HT1080 (cell line): ENCODE data around the gene MAP1B. TPM values are rescaled to one million over a fixed set of nuclear protein-coding genes. Genes with fewer than 3 reads are reported as not detected.

Source experiments
- DNase-seq: peaks from one replicate; pipeline ENCODE4 v3.0.0-alpha.2; 2015; ENCODE audit warnings: low read depth
- total RNA-seq: library from RNA; depleted of rRNA; stranded (reverse); fragments of >200 nt; shearing (Covaris generic); gene quantifications from 2 replicates; pipeline ENCODE4 v1.2.3, GENCODE V29; 2014

Gene MAP1B
- total RNA-seq, 1 experiment from 2014 or later, result 75.1 TPM

DNA sequence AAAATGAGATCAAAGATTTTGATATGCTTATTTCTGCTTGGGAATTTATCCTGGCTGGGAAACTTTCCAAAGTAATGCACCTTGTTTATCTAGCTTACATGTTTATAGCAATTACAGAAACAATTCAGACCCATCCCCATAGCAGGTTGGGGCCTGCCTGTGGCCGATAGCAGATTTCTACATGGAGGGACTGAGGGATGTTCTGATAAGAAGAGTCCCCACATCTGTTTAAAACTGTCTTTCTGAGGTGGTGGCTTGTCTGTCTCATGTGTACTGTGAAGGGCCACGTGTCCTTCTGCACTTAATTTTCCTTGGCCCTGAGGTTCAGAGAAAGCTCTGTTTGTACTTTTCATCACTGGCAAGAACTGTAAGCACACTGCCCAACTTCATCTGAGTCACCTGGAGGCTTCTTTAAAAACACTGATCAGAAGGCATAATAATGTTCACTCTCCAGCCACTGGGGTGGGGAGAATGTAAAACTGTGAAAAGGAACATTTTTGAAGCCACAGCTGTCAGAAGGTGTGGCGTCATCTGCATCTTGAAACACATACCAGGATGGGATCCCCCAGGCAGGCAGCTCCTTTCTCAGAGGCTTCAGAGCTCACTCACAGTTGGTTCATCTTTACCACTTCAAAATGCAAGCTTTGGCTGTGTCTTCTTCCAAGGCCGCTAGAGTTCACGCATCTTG lies 80.3 kb downstream of the MAP1B start:
- no peak for DNase-seq

DNA sequence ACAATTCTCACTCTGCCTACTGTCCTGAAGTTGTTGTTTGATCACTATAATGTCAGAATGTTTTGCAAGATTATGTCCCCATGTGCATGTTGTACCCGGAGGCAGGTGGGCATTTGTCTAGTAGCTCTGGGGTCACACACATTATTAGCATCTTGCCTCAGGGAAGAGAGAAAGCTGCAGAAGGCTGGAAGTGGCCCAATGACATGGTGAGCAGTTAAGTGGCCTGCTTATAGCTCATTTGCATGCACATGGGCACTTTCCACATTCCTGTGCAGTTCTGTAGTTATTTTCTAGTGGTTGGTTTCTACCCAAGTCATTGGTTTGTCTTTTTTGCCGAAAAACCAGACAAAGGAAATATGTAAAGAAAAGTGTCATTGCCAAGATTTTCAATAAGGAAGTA lies 80.9 kb downstream of the MAP1B start:
- no peak for DNase-seq

DNA sequence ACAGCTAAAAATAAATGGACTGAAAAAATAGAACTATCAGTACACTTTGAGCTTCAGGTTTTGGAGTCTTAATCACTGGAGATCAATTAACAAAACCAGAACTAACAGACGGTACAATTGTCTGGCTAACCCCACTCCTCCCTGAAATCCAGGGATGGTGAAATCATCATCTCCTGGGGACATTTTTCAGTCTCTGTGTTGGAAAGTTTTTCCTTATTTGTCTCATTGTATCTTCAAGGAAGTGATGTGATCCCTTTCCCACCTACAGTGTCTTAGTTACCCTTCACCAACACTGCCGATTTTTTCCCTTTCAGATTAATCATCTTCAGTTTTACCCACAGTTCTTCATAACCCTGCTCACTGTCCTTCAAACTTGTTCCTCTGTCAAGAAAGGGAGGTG lies 81.9 kb downstream of the MAP1B start:
- DNase-seq, result no peak

- DNase-seq, result no peak
Measured at GRCh38 chr5:72191404-72191803, 84.1 kb downstream of the MAP1B start.

DNA sequence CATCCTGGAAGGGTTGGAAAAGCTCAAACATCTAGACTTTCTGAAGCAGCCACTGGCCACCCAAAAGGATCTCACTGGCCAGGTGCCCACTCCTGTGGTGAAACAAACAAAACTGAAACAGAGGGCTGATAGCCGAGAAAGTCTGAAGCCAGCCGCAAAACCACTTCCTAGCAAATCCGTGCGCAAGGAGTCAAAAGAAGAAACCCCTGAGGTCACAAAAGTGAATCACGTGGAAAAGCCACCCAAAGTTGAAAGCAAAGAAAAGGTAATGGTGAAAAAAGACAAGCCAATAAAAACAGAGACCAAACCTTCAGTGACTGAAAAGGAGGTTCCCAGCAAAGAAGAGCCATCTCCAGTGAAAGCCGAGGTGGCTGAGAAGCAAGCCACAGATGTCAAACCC lies 87.6 kb downstream of the MAP1B start:
- no peak for DNase-seq

- no peak for DNase-seq
Measured at GRCh38 chr5:72195581-72195980, 88.3 kb downstream of the MAP1B start.

DNA sequence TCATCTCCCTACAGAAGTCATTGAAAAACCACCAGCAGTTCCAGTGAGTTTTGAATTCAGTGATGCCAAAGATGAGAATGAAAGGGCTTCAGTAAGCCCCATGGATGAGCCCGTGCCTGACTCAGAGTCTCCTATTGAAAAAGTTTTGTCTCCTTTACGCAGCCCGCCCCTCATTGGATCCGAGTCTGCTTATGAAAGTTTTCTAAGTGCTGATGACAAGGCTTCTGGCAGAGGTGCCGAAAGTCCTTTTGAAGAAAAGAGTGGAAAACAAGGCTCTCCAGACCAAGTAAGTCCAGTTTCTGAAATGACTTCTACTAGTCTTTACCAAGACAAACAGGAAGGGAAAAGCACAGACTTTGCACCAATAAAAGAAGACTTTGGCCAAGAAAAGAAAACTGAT lies 90.1 kb downstream of the MAP1B start:
- DNase-seq, result no peak

DNA sequence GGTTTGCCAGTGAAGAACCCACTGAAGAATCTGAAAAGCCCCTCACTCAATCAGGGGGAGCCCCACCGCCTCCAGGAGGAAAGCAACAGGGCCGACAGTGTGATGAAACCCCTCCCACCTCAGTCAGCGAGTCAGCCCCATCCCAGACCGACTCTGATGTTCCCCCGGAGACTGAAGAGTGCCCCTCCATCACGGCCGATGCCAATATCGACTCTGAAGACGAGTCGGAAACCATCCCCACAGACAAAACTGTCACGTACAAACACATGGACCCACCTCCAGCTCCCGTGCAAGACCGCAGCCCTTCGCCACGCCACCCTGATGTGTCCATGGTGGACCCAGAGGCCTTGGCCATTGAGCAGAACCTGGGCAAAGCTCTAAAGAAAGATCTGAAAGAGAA lies 92.4 kb downstream of the MAP1B start:
- DNase-seq, result no peak

GRCh38 chr5:72202331-72202825 lies 95.1 kb downstream of the MAP1B start:
- no peak for DNase-seq

DNA sequence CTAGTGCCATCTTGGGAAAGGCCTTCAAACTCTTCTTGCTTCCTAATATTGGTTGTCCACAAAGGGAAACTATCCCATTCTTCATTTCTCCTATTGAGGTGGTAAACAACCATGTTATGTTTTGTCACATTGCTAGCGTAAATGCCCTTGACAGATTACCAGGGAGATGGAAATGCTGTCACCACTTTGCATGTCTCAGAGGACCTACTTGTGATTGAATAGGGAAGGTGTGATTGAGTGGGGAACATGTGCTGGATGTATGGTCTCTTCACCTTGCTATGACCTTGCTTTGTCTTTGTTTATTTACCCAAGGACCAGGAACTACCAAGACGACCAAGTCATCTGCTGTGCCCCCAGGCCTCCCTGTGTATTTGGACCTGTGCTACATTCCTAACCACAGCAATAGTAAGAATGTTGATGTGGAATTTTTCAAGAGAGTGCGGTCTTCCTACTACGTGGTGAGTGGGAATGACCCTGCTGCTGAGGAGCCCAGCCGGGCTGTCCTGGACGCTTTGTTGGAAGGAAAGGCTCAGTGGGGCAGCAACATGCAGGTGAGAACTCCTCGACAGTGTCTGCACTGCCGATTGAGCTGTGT lies 96.1 kb downstream of the MAP1B start:
- peak; percentile 15 for DNase-seq

DNA sequence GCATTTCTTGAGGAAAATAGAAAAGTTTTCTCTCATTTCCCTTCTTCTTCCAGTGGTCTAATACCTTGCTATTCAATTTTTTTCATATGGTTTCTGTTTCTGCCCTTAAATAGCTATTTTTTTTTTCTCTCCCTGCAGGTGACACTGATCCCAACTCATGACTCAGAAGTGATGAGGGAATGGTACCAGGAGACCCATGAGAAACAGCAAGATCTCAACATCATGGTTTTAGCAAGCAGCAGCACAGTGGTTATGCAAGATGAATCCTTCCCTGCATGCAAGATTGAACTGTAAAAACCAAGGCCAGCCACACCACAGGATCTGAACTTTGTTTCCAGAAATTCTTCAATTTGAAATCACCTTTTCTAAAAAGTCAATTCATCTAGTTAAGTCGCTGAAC lies 97.7 kb downstream of the MAP1B start:
- peak; percentile 7 for DNase-seq

DNA sequence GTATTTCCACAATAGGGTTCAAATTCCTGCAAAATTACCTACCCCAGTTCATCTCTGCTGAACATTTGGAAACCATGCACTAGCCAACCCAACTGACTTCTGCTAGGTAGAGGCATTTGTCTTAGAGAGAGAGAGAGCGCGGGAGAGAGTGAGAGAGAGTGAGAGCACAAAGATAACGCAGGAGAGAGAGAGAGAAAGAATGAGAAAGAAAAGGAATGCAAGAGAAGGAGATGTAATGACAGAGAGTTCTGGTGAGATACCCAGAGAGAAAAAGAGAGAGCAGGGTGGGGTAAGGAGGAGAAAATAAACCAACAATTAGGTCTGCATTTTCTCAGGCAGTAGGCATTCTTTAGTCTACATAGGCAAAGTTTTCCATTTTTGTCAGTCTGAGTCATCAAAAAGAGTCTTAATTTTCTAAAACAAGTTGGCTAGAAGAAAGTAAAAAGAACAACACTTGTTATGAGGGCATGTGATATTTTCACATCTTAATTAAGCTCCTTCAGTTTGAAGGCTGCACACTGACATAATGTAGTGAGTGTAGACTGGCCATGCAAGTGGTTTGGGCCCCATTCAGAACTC lies 98.2 kb downstream of the MAP1B start:
- DNase-seq, result no peak

DNA sequence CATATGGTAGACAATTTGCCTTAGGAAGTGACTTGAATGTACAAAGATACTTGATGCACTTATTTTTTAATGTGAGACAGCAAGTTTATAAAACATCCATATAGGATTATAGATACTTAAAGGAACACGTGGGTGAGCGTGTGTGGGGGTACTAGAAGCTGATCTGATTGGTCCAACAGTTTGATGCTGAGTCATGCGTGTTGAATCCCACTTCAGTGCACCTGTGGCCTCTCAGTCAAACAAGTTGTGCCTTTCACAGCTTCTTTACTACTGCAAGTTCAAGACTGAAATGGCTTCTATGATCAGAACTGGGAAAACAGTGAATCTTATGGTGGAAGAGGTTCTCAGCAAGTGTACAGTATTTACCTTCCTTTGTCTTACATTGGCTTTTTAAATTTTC lies 98.9 kb downstream of the MAP1B start:
- DNase-seq, result no peak

DNA sequence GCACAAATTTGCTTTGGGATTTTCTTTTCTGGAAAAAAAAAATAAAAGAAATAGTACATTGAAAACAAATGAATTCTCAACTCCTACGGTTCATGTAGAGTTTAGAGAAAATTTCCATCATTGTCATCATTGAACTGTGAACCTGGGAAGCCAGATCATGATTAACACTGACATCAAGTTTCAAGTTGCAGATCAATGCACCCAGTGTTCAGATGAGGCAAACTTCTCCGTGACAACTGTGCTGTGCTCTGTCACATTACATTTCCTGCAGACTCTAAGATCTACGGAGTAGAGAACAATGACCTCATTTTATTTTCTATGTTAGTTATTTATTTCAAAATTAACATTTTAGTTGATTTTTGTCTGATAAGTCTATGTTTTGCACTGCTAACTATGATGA lies 99.7 kb downstream of the MAP1B start:
- no peak for DNase-seq

- no peak for DNase-seq
Measured at GRCh38 chr5:72208324-72208926, 101.2 kb downstream of the MAP1B start.

GRCh38 chr5:72209147-72210115 lies 102.2 kb downstream of the MAP1B start:
- no peak for DNase-seq

- peak; percentile 89 for DNase-seq
Measured at GRCh38 chr5:72210888-72211678, 103.8 kb downstream of the MAP1B start.

DNA sequence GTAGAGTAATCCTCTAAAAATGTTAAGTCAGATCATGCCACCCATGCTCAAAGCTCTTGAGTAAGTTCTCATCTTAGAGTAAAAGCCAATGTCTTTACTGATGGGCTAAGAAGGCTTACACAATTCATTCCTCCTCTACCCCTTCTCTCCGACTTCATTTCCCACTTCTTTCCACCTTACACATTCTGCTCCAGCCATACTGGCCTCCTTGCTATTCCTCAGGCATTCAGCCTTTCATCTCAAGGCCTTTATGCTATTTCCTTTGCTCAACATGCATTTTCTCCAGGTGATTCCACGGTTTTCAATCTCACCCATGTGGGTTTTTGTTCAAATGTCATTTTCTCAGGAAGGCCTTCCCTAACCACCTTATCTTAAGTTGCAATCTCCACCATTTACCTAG lies 104.9 kb downstream of the MAP1B start:
- DNase-seq, result no peak

- no peak for DNase-seq
Measured at GRCh38 chr5:72213482-72213881, 106.2 kb downstream of the MAP1B start.

GRCh38 chr5:72214168-72214567 lies 106.9 kb downstream of the MAP1B start:
- no peak for DNase-seq
